ENCODE data around the gene TUT4.

Gene TUT4, protein sequence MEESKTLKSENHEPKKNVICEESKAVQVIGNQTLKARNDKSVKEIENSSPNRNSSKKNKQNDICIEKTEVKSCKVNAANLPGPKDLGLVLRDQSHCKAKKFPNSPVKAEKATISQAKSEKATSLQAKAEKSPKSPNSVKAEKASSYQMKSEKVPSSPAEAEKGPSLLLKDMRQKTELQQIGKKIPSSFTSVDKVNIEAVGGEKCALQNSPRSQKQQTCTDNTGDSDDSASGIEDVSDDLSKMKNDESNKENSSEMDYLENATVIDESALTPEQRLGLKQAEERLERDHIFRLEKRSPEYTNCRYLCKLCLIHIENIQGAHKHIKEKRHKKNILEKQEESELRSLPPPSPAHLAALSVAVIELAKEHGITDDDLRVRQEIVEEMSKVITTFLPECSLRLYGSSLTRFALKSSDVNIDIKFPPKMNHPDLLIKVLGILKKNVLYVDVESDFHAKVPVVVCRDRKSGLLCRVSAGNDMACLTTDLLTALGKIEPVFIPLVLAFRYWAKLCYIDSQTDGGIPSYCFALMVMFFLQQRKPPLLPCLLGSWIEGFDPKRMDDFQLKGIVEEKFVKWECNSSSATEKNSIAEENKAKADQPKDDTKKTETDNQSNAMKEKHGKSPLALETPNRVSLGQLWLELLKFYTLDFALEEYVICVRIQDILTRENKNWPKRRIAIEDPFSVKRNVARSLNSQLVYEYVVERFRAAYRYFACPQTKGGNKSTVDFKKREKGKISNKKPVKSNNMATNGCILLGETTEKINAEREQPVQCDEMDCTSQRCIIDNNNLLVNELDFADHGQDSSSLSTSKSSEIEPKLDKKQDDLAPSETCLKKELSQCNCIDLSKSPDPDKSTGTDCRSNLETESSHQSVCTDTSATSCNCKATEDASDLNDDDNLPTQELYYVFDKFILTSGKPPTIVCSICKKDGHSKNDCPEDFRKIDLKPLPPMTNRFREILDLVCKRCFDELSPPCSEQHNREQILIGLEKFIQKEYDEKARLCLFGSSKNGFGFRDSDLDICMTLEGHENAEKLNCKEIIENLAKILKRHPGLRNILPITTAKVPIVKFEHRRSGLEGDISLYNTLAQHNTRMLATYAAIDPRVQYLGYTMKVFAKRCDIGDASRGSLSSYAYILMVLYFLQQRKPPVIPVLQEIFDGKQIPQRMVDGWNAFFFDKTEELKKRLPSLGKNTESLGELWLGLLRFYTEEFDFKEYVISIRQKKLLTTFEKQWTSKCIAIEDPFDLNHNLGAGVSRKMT (N-terminal part only)

DNA sequence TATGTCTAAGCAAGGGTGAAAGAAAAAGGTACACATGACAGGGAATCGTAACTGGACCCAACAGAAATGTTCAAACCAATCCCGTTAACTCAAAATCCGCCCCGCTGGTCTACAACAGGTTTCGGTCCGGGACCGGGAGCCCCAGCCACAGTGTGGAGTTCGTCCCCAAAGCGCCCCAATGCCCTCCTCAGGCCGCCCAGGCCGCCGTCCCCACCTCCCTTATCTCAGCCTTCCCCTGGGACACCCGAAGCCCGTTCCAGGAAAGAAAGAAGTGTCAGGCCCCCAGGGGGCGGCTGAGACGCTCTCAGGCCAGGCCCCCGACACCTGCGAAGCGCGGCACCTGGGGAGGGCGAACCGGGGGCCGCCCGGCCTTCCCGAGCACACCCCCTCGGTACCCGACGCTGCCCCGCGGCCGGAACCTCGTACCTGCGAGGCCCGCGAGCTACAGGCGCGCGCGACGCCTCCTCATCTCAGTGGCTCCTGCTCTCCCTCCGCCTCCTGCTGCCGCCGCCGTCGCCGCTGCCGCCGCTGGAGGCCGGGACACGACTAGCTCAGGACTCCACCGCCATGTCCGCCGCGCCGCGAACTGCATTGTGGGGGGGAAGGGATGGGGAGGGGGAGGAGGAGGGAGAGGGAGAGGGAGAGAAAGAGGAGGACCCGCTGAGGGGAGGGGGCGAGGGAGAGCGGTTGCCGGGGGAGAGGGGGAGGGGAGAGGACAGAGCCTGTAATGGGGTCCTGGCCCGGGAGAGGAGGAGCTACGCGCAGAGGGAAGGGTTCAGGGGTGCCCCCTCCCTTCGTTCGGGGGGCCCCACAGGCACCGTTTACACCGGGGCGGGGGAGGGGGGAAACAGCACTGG lies at the start of gene TUT4:
Gene TUT4, minus strand, starts transcription at position 588 of the 857 bp plus-strand sequence. CDS start 26,812 bp downstream, outside the sequence.
- DNase-seq (ENCODE audit: low read depth): peak; percentile 72
- H3K4me3 ChIP-seq (ENCODE audit: low read length): peak within 1 kb of the TSS; percentile 77
- TF ChIP-seq, protein P1, sequence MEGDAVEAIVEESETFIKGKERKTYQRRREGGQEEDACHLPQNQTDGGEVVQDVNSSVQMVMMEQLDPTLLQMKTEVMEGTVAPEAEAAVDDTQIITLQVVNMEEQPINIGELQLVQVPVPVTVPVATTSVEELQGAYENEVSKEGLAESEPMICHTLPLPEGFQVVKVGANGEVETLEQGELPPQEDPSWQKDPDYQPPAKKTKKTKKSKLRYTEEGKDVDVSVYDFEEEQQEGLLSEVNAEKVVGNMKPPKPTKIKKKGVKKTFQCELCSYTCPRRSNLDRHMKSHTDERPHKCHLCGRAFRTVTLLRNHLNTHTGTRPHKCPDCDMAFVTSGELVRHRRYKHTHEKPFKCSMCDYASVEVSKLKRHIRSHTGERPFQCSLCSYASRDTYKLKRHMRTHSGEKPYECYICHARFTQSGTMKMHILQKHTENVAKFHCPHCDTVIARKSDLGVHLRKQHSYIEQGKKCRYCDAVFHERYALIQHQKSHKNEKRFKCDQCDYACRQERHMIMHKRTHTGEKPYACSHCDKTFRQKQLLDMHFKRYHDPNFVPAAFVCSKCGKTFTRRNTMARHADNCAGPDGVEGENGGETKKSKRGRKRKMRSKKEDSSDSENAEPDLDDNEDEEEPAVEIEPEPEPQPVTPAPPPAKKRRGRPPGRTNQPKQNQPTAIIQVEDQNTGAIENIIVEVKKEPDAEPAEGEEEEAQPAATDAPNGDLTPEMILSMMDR (IDR thresholded peaks at IDR 0.05; ENCODE audit: insufficient read depth, low read depth, low read length, missing control alignments): no peak

DNA sequence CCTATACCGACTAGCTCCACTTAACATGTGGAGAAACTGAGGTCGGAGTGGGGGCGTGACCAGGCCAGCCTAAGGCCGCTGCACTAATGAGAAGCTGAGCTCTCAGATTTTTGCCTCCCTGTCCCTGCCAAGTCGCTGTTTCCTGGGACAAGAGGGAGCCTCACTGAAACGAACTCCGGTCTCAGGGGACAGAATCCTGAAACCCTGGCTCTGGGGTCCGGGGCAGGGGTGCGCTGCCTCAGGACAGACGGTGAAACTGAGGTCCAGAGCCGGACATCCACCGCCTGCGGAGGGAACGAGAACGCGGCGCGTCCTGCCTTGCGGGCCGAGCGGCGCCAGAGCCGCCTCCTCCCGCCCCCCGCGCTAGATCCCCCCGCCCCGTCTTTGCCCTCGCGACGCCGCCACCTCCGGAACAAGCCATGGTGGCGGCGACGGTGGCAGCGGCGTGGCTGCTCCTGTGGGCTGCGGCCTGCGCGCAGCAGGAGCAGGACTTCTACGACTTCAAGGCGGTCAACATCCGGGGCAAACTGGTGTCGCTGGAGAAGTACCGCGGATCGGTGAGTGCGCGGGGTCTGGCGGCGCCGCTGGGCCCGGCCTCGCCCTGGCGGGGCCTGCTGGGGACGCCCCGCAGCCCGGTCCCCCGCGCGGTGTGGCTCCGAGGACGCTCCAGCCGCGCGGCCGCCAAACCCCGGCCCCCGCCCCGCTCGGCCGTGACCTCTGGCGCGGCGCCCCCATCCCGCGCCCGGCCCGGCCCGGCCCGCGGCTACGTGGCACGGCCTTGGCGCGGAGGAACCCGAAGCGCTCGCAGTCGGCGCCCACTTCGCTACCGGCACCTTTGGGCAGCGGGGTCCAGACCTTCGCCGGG lies 49.3 kb upstream of the TUT4 start, which contains the start of gene GPX7:
Gene GPX7, plus strand, starts transcription at position 381 of the 865 bp plus-strand sequence. Its CDS starts 39 bp downstream, at position 420.
- peak within 1 kb of the TSS; percentile 10 for H3K4me3 ChIP-seq (ENCODE audit: low read length)
- peak; percentile 27 for DNase-seq (ENCODE audit: low read depth)
- TF ChIP-seq, protein P1 (IDR thresholded peaks at IDR 0.05; ENCODE audit: insufficient read depth, low read depth, low read length, missing control alignments): no peak

DNA sequence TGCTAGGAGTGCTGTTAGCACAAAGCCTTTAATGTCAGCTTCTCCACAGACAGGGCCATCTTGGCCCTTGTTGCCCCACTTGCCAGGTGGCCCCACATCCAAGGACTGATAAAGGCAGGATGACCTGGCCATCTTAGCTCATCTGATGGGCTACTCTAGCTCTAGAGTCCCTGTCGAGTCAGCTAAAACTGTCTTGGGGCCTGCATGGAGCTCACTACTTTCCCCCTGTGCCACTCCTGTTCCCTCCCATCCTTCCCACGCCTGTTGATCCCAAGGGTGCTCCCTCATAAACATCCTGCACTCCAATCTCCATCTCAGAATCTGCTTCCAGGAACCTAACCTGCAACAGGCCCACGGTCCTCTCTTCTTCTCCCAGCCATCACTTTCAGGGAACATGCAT lies 48.6 kb upstream of the TUT4 start:
- DNase-seq (ENCODE audit: low read depth): no peak
- TF ChIP-seq, protein P1 (IDR thresholded peaks at IDR 0.05; ENCODE audit: insufficient read depth, low read depth, low read length, missing control alignments): no peak
- no peak overlapping the region for H3K4me3 ChIP-seq (ENCODE audit: low read length)

DNA sequence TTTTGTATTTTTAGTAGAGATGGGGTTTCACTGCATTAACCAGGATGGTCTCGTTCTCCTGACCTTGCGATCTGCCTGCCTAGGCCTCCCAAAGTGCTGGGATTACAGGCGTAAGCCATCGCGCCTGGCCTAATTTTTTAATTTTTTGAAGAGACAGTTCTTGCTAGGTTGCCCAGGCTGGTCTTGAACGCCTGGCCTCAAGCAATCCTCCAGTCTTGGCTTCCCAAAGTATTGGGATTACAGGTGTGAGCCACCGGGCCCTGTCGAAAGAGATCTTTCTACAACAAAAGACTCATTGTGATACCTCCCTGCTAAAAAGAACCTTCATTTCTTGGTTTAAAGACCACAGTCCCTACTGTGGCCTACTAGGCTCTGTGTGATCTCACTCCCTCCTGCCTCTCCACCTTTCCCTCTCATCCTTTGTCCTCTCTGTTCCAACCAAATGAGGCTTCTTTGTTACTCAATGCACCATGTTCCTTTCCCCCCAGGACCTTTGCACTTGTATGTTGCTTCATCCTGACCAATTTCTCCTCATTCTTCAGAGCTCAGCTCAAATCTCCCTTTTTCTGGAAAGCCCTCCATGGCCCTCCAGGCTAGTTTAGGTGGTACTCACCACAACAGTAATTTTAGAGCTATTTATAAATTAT lies 47.8 kb upstream of the TUT4 start:
- no peak for DNase-seq (ENCODE audit: low read depth)
- H3K4me3 ChIP-seq (ENCODE audit: low read length): no peak overlapping the region
- TF ChIP-seq, protein P1 (IDR thresholded peaks at IDR 0.05; ENCODE audit: insufficient read depth, low read depth, low read length, missing control alignments): no peak

DNA sequence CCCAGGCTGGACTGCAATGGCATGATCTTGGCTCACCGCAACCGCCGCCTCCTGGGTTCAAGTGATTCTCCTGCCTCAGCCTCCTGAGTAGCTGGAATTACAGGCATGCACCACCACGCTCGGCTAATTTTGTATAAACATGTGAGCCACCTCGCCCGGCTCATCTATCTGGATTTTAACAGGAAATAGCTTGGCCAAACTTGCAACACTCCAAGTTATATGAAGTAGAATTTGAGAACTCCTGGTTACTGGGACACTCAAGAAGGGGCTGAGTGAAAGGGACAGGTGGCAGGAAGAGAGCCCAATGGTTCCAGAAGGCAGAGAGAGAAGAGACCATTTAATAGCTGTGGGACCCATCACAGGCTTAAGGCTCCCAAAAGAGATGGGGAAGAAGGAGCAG lies 46.3 kb upstream of the TUT4 start:
- TF ChIP-seq, protein P1 (IDR thresholded peaks at IDR 0.05; ENCODE audit: insufficient read depth, low read depth, low read length, missing control alignments): no peak

More for the DNA sequence above, 46.3 kb upstream of the TUT4 start:
- H3K4me3 ChIP-seq (ENCODE audit: low read length): no peak overlapping the region
- no peak for DNase-seq (ENCODE audit: low read depth)
